Hippocampal formation (tissue), 2 donors: ENCODE measurements around the gene EXOC3L1.

Experiments used
- DNase-seq, 2 donors: peaks; one replicate each; lab custom pipeline; 2025; lab: John Stamatoyannopoulos, UW

EXOC3L1 gene

GRCh38 chr16:67216612-67217490, 26.9 kb upstream of the EXOC3L1 start:
- no peak for DNase-seq

- no peak for DNase-seq
Measured at GRCh38 chr16:67215706-67216105, 25.8 kb upstream of the EXOC3L1 start.

- no peak for DNase-seq
Measured at GRCh38 chr16:67213197-67214019, 23.5 kb upstream of the EXOC3L1 start.

GRCh38 chr16:67212766-67213165, 22.8 kb upstream of the EXOC3L1 start:
- no peak for DNase-seq

GRCh38 chr16:67211674-67212073, 21.7 kb upstream of the EXOC3L1 start:
- no peak for DNase-seq

GRCh38 chr16:67210069-67210937, 20.4 kb upstream of the EXOC3L1 start:
- DNase-seq, result no peak

- no peak for DNase-seq
Measured at GRCh38 chr16:67209565-67209964, 19.6 kb upstream of the EXOC3L1 start.

GRCh38 chr16:67208154-67208896, 18.4 kb upstream of the EXOC3L1 start:
- DNase-seq, result no peak

GRCh38 chr16:67207249-67208091, 17.5 kb upstream of the EXOC3L1 start:
- no peak for DNase-seq

- DNase-seq, result no peak
Measured at GRCh38 chr16:67206838-67207248, 16.9 kb upstream of the EXOC3L1 start.

GRCh38 chr16:67206129-67206837, 16.3 kb upstream of the EXOC3L1 start:
- DNase-seq, result no peak

- no peak for DNase-seq
Measured at GRCh38 chr16:67204076-67204475, 14.1 kb upstream of the EXOC3L1 start.

- DNase-seq, result no peak
Measured at GRCh38 chr16:67202956-67203493, 13.1 kb upstream of the EXOC3L1 start.

GRCh38 chr16:67202426-67202825, 12.5 kb upstream of the EXOC3L1 start:
- DNase-seq, result no peak

- DNase-seq, result no peak
Measured at GRCh38 chr16:67201411-67202345, 11.7 kb upstream of the EXOC3L1 start.

GRCh38 chr16:67200491-67200890, 10.6 kb upstream of the EXOC3L1 start:
- DNase-seq, result no peak

- DNase-seq, result no peak
Measured at GRCh38 chr16:67199808-67200198, 9.9 kb upstream of the EXOC3L1 start.
